Measurements from ENCODE around the gene PFKFB2. TPM values are rescaled to one million over a fixed set of nuclear protein-coding genes. Genes with fewer than 3 reads are reported as not detected.

PFKFB2 gene
- total RNA-seq, 4 donors from 2014 or later, result 9.4 to 28.7 (median 12.3) TPM

GRCh38 chr1:207056673-207057072, 3.6 kb downstream of the PFKFB2 start:
- Histone ChIP-seq H3K4me3 (no peak overlapping the region), H3K4me1 (peaks cover 8 to 61% (median 14%) of the 10 kb centered on the region in 3 donors), H3K9me3 (no peaks in the 10 kb centered on the region), H3K36me3 (peaks cover 0 to 16% (median under 1%) of the 10 kb centered on the region in 3 donors), H3K27ac (peak overlapping the region in 2 of 4 donors; percentile 16 to 54), H3K27me3 (no peaks in the 10 kb centered on the region)
- no peak for TF ChIP-seq CTCF (IDR thresholded peaks at IDR 0.05)
- TF ChIP-seq POLR2A (IDR thresholded peaks at IDR 0.05), result no peak
- intact Hi-C loops (cut with DNase I), result no loop called here
- WGBS, 2 donors, result 44 to 54% methylated on average over 4 to 5 of the region's 6 CpGs
- DNase-seq, result no peak

GRCh38 chr1:207058252-207058651, 5.2 kb downstream of the PFKFB2 start:
- no peak overlapping the region for H3K4me3 ChIP-seq
- no peaks in the 10 kb centered on the region for H3K9me3 ChIP-seq
- no peaks in the 10 kb centered on the region for H3K27me3 ChIP-seq
- H3K4me1 ChIP-seq, result peaks cover 0 to 49% (median 6%) of the 10 kb centered on the region in 3 donors
- no peak overlapping the region for H3K27ac ChIP-seq
- DNase-seq, result no peak
- peaks cover 0 to 31% (median 10%) of the 10 kb centered on the region in 3 donors for H3K36me3 ChIP-seq
- 89 to 90% methylated on average over 4 of the region's 4 CpGs for WGBS, 2 donors
- TF ChIP-seq POLR2A (IDR thresholded peaks at IDR 0.05), result no peak
- intact Hi-C loops (cut with DNase I), result no loop called here

GRCh38 chr1:207058878-207059867, 6.1 kb downstream of the PFKFB2 start:
- no peak for DNase-seq
- no peak for TF ChIP-seq CTCF (IDR thresholded peaks at IDR 0.05)
- no peak for TF ChIP-seq POLR2A (IDR thresholded peaks at IDR 0.05)
- intact Hi-C loops (cut with DNase I), result no loop called here
- no peaks in the 10 kb centered on the region for H3K27me3 ChIP-seq
- peaks cover 0 to 42% (median 6%) of the 10 kb centered on the region in 3 donors for H3K4me1 ChIP-seq
- no peaks in the 10 kb centered on the region for H3K9me3 ChIP-seq
- peak overlapping the region in 2 of 4 donors; percentile 3 to 16 for H3K27ac ChIP-seq
- WGBS, 2 donors, result 74 to 86% methylated on average over 6 of the region's 6 CpGs
- H3K36me3 ChIP-seq, result peaks cover 0 to 41% (median 10%) of the 10 kb centered on the region in 3 donors
- no peak overlapping the region for H3K4me3 ChIP-seq

GRCh38 chr1:207059881-207060280, 6.8 kb downstream of the PFKFB2 start:
- no peak for DNase-seq
- Histone ChIP-seq H3K27me3 (no peaks in the 10 kb centered on the region), H3K4me3 (no peak overlapping the region), H3K36me3 (peaks cover 0 to 48% (median 10%) of the 10 kb centered on the region in 3 donors), H3K9me3 (no peaks in the 10 kb centered on the region), H3K4me1 (peaks cover 0 to 42% (median 6%) of the 10 kb centered on the region in 3 donors), H3K27ac (peak overlapping the region in 1 of 4 donors; percentile 3)
- TF ChIP-seq CTCF (IDR thresholded peaks at IDR 0.05) (no peak), POLR2A (IDR thresholded peaks at IDR 0.05) (no peak)
- WGBS, 2 donors, result 46 to 74% methylated on average over 3 of the region's 4 CpGs
- intact Hi-C loops (cut with DNase I), result no loop called here

GRCh38 chr1:207060596-207060995, 7.5 kb downstream of the PFKFB2 start:
- H3K36me3 ChIP-seq, result peaks cover 0 to 55% (median 10%) of the 10 kb centered on the region in 3 donors
- H3K4me1 ChIP-seq, result peaks cover 0 to 41% (median 6%) of the 10 kb centered on the region in 3 donors
- no peak overlapping the region for H3K27ac ChIP-seq
- no peak for DNase-seq
- H3K4me3 ChIP-seq, result no peak overlapping the region
- no peaks in the 10 kb centered on the region for H3K9me3 ChIP-seq
- 30 to 62% methylated on average over 3 of the region's 3 CpGs for WGBS, 2 donors
- H3K27me3 ChIP-seq, result no peaks in the 10 kb centered on the region
- TF ChIP-seq POLR2A (IDR thresholded peaks at IDR 0.05) (no peak), CTCF (IDR thresholded peaks at IDR 0.05) (no peak)
- intact Hi-C loops (cut with DNase I), result no loop called here
